NB4 (cell line): Measurements from ENCODE around the gene ATP10B.

Source experiments
- DNase-seq: peaks from one replicate; pipeline ENCODE4 v3.0.0; 2010; ENCODE audit warnings: low read depth
- H3K4me3 ChIP-seq: one replicate; pipeline ENCODE4 v1.5.1; 2011; ENCODE audit warnings: mild to moderate bottlenecking, low read depth, low read length, moderate library complexity
- MAX ChIP-seq: IDR thresholded peaks from 2 replicates; pipeline ENCODE4 v1.6.1; 2011; ENCODE audit warnings: low read depth, low read length
- MYC ChIP-seq: IDR thresholded peaks from 2 replicates; pipeline ENCODE4 v1.6.1; 2011; ENCODE audit warnings: low read depth, low read length
- POLR2A ChIP-seq: IDR thresholded peaks from 2 replicates; pipeline ENCODE4 v1.6.1; 2011; ENCODE audit warnings: mild to moderate bottlenecking; ENCODE audit not compliant: insufficient read length; ENCODE audit errors: extremely low read depth
- TF ChIP-seq, protein P1 (sequence below): IDR thresholded peaks from one replicate; pipeline ENCODE4 v1.5.1; 2012; ENCODE audit warnings: low read depth, low read length

The ATP10B gene

DNA sequence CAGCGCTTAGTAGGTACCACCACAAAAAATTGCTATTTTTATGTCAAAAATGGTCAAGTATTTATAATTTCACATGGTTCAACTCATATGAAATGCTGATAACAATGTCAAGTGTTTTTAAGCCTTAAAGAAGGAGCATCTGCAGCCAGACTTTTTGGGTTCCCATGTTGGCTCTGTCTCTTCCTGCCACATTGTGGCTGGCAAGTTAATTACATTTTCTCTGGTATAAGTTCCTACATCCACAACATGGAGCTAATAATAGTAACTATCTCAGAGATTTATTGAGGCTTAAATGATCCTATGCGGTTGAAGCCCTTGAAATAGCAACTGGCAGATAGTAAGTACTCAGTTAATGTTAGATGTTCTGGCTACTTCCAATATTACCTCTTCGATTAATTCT, 5.4 kb downstream of the ATP10B start:
- no peak for DNase-seq
- TF ChIP-seq, protein P1, sequence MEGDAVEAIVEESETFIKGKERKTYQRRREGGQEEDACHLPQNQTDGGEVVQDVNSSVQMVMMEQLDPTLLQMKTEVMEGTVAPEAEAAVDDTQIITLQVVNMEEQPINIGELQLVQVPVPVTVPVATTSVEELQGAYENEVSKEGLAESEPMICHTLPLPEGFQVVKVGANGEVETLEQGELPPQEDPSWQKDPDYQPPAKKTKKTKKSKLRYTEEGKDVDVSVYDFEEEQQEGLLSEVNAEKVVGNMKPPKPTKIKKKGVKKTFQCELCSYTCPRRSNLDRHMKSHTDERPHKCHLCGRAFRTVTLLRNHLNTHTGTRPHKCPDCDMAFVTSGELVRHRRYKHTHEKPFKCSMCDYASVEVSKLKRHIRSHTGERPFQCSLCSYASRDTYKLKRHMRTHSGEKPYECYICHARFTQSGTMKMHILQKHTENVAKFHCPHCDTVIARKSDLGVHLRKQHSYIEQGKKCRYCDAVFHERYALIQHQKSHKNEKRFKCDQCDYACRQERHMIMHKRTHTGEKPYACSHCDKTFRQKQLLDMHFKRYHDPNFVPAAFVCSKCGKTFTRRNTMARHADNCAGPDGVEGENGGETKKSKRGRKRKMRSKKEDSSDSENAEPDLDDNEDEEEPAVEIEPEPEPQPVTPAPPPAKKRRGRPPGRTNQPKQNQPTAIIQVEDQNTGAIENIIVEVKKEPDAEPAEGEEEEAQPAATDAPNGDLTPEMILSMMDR = no peak
- TF ChIP-seq MAX (no peak), POLR2A (no peak), MYC (no peak)
- H3K4me3 ChIP-seq = no peak overlapping the region

DNA sequence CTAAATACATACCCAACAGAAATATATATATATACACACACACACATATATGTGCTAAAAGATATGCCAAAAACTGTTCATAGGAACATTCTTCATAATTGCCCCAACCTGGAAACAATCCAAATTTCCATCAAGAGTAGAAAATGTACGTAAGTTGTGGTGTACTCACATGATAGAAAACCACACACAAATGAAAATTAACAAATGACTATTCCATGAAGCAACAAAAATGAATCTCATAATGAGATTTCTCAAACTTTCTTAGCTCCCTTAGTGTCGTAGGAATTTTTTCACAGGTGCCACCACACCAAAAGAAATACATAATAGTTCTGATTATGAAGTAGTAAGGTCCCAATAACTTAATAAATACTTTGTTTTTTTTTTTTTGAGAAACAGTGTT, 7.8 kb downstream of the ATP10B start:
- H3K4me3 ChIP-seq = no peak overlapping the region
- no peak for DNase-seq
- no peak for TF ChIP-seq MAX
- TF ChIP-seq POLR2A = no peak
- TF ChIP-seq MYC = no peak
- TF ChIP-seq, protein P1 = no peak

DNA sequence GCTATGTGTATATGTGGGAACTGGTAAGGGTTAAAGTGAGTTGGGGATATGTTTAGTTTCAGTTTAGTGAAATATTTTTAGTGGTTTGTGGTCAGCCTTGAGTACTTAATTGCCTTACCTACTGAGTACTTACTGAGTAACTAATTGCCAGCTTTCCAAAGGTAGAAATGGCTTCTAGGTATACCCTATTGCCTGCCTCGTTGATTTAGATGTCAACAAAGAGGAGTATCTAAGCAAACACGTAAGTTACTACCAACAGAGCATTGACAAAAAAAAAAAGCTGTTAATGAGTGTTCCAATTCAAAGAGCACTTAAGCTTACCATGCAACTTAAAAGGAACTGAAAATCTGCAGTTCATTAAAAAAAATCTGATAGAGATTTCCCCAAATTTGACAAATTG, 8.8 kb downstream of the ATP10B start:
- H3K4me3 ChIP-seq = no peak overlapping the region
- TF ChIP-seq POLR2A = no peak
- no peak for TF ChIP-seq MAX
- TF ChIP-seq MYC = no peak
- TF ChIP-seq, protein P1 = no peak
- DNase-seq = no peak

DNA sequence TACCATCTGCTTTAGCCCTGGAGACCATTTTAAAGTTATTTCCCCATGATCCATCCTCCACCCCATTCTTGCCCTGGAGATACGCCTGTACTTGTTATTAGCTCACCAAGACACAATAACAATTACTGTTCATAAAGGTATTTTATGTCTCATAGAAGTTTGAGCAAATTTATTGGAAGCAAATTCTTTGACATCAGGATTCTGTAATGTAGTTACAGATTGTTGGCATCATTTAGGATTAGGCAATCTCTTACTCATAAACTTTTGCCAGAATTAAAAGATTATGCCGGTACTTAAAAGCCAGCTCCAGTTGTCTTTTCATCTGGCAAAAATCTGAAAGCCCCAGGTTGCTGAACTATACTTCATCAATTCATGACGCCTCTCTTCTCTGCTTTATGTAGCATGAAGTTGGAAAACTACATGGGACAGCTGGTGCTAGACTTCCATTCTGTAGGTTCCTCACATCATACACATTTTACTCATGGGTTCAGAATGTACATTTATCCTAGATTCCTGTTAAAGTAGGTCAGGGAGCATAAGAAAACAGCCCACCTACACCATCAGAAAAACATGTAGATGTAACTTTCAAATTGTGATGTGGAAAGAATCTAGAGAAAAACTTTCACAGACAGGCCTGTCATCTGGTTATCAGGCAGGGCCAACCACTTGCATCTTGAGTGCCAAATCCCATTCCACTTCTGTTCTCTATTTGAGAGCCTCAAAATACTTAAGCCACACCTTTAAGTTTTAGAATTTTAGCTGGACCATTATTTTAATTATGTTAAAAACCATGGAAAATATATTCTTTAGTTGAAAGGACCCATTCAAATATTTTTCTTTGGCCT, 14.0 kb downstream of the ATP10B start:
- no peak for DNase-seq
- no peak overlapping the region for H3K4me3 ChIP-seq
- TF ChIP-seq POLR2A = no peak
- TF ChIP-seq, protein P1 = no peak
- TF ChIP-seq MAX = no peak
- no peak for TF ChIP-seq MYC

DNA sequence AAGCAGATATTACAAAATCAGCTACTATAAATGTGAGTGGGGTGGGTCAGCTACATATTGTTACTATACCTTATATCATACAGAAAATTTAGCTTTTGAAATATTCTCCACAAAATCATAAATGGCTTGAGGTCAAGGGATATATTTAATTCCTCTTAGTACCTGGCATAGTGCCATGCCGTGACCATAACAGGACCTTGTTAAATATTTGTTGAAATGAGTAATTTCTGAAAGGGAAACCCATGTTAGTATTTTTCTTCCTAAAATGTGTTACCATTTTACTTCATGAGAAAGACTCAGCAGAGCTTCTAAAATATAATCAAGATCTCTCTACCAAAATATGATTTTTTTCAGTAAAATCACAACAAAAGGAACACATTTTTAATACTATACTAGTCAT, 14.8 kb downstream of the ATP10B start:
- DNase-seq = no peak
- no peak overlapping the region for H3K4me3 ChIP-seq
- TF ChIP-seq POLR2A = no peak
- TF ChIP-seq, protein P1 = no peak
- TF ChIP-seq MAX = no peak
- no peak for TF ChIP-seq MYC
